Dendritic cell treated with granulocyte-macrophage colony-stimulating factor and Interleukin-4, amounts not matched to agents 40 ng/mL and 50 ng/mL, for 4 days (primary cell): ENCODE results near the gene RAP1GDS1.

ENCODE experiments used
- H3K27ac Mint-ChIP-seq: one replicate; pipeline ENCODE4 v1.8.0; 2022; ENCODE audit warnings: mild to moderate bottlenecking, mixed read lengths
- H3K27me3 Mint-ChIP-seq: one replicate; pipeline ENCODE4 v1.8.0; 2022; ENCODE audit warnings: mild to moderate bottlenecking, mixed read lengths
- H3K36me3 Mint-ChIP-seq: one replicate; pipeline ENCODE4 v1.8.0; 2022; ENCODE audit warnings: low read depth, mixed read lengths
- H3K4me1 Mint-ChIP-seq: one replicate; pipeline ENCODE4 v1.8.0; 2022; ENCODE audit warnings: low read depth, mixed read lengths
- H3K4me3 Mint-ChIP-seq: one replicate; pipeline ENCODE4 v1.8.0; 2022; ENCODE audit warnings: mild to moderate bottlenecking, moderate library complexity, mixed read lengths
- H3K9me3 Mint-ChIP-seq: one replicate; pipeline ENCODE4 v1.8.0; 2022; ENCODE audit warnings: mixed read lengths
- intact Hi-C: fragments of 100-400 bp; cut with micrococcal nuclease; formaldehyde crosslinking; loops from one replicate; pipeline ENCODE4 v1.15.0; 2022

Gene RAP1GDS1

GRCh38 chr4:98260579-98261404, at the start of gene RAP1GDS1:
RAP1GDS1 (plus strand) TSS chr4:98261384; CDS start chr4:98261566, 182 bp downstream.
- intact Hi-C loops = loop anchor here (2.0 to 10.0 kb wide), 7 partner anchors 94 to 1684 kb away; partner anchors contain the start of genes ADH5, DNAJB14, EIF4E and METAP1
- Mint-ChIP-seq H3K36me3 (peaks cover 27% of the 10 kb centered on the region), H3K4me3 (peak within 1 kb of the TSS; percentile 98), H3K27ac (peak within 1 kb of the TSS; percentile 98), H3K27me3 (no peaks in the 10 kb centered on the region), H3K9me3 (no peaks in the 10 kb centered on the region), H3K4me1 (peaks cover 52% of the 10 kb centered on the region)

- no peaks in the 10 kb centered on the region for H3K4me1 Mint-ChIP-seq
- H3K36me3 Mint-ChIP-seq = no peaks in the 10 kb centered on the region
- H3K27me3 Mint-ChIP-seq = no peaks in the 10 kb centered on the region
- H3K9me3 Mint-ChIP-seq = no peaks in the 10 kb centered on the region
- intact Hi-C loops = no loop called here
- H3K4me3 Mint-ChIP-seq = no peak overlapping the region
- no peak overlapping the region for H3K27ac Mint-ChIP-seq
Measured at GRCh38 chr4:98222306-98222705, 38.9 kb upstream of the RAP1GDS1 start.

- Mint-ChIP-seq H3K27ac (no peak overlapping the region), H3K27me3 (no peaks in the 10 kb centered on the region), H3K4me3 (no peak overlapping the region), H3K4me1 (no peaks in the 10 kb centered on the region), H3K9me3 (no peaks in the 10 kb centered on the region), H3K36me3 (no peaks in the 10 kb centered on the region)
- intact Hi-C loops = no loop called here
Measured at GRCh38 chr4:98226396-98226795, 34.8 kb upstream of the RAP1GDS1 start.

DNA sequence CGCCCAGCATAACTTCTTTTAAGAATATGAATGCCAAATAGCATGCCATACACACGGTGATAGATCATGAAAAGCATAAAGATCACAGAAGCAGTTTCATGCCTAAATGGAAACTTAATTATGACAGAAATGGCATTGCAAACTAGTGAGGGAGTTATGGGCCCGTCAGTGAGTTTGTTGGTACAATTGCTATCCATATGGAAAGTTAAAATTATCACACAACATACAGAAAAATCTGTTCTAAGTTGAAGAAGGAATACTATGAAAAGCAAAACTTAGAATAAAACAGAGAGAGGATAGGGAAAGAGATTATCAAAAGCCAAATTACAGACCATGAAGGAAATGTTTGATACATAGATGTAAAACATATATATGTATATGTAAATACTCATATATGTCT, 30.2 kb upstream of the RAP1GDS1 start:
- Mint-ChIP-seq H3K27ac (no peak overlapping the region), H3K36me3 (no peaks in the 10 kb centered on the region), H3K27me3 (no peaks in the 10 kb centered on the region), H3K4me1 (peaks cover 6% of the 10 kb centered on the region), H3K4me3 (no peak overlapping the region), H3K9me3 (no peaks in the 10 kb centered on the region)
- intact Hi-C loops = no loop called here

DNA sequence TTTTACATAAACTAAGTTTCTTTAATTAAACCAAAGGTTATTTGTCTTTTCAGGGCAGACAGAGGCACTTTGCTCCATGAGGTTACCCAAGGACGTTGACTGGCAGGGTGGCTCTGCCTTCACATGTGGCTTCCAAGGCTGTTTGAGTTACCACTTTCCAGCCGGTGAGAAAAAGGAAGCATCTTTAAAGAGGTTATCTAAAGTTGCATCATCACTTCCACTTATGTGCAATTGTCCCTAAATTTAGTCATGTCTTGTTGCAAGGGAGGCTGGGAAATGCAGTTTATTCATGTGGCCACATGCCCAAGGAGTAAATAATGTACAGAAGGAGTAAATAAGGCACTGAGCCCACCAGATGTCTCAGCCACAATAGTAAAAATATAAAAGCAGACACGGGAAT, 29.0 kb upstream of the RAP1GDS1 start:
- no peaks in the 10 kb centered on the region for H3K36me3 Mint-ChIP-seq
- no peaks in the 10 kb centered on the region for H3K9me3 Mint-ChIP-seq
- no peak overlapping the region for H3K27ac Mint-ChIP-seq
- intact Hi-C loops = no loop called here
- no peak overlapping the region for H3K4me3 Mint-ChIP-seq
- no peaks in the 10 kb centered on the region for H3K27me3 Mint-ChIP-seq
- H3K4me1 Mint-ChIP-seq = peaks cover 6% of the 10 kb centered on the region

DNA sequence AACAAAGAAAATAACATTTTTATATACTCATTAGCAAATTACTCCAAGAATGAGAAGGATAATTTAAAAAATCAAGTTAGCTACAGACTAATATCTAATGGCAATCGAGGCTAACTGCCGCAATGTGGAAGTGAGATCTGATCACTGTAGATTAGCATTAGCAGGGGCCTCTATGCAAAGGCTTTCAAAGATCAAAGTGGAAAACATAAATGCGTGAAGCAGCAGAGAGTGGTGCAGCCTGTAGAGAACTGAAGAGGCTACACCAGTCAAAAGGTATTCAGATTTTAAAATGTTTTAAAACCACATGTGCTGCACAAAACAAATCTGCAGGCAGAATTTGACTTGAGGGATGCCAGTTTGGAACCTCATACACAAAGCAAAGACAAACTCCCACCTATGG, 24.0 kb upstream of the RAP1GDS1 start:
- Mint-ChIP-seq H3K4me3 (no peak overlapping the region), H3K4me1 (peaks cover 4% of the 10 kb centered on the region), H3K27me3 (no peaks in the 10 kb centered on the region), H3K9me3 (no peaks in the 10 kb centered on the region), H3K36me3 (no peaks in the 10 kb centered on the region), H3K27ac (no peak overlapping the region)
- intact Hi-C loops = no loop called here

DNA sequence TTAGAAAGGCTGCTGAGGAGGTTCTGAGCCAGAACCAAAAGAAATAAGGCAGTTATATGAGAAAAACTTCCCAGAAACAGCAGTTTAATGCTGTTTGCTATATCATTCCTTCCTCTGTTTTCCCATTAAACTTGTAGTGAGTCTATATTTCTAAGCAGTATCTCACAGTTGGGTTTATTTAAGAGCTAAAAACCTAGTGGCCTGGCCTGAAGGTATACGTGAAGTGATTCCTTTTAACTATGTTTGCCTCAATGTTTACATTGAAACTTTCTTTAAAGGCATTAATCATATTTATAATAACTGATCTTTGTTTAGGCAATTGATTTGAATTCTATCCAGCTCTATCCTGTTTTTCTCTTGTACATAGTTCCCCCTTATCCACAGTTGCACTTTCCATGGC, 19.1 kb upstream of the RAP1GDS1 start:
- Mint-ChIP-seq H3K36me3 (no peaks in the 10 kb centered on the region), H3K4me1 (no peaks in the 10 kb centered on the region), H3K27ac (no peak overlapping the region), H3K9me3 (no peaks in the 10 kb centered on the region), H3K27me3 (no peaks in the 10 kb centered on the region), H3K4me3 (no peak overlapping the region)
- intact Hi-C loops = no loop called here

- Mint-ChIP-seq H3K27ac (no peak overlapping the region), H3K36me3 (no peaks in the 10 kb centered on the region), H3K27me3 (no peaks in the 10 kb centered on the region), H3K4me1 (no peaks in the 10 kb centered on the region), H3K9me3 (no peaks in the 10 kb centered on the region), H3K4me3 (no peak overlapping the region)
- intact Hi-C loops = no loop called here
Measured at GRCh38 chr4:98242538-98242937, 18.6 kb upstream of the RAP1GDS1 start.

DNA sequence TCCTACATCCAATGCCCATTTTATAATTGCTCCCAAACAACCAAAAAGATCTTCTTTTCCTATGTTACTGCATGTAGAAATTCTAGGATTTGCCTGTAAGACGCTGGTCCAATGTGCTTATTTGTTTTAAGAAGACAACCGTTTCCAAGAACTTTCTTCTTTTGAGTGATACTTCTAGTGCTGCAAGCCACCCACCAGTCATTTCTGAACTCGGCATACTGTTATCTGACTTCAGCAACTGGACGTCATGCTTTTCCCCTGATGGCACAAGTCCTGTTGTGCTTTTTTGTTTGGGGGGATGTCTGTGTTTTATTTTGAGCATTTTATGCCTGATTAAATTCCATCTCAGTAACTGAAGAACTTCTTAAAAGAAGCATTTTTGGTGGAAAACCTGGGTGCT, 16.0 kb upstream of the RAP1GDS1 start:
- Mint-ChIP-seq H3K4me1 (peaks cover 15% of the 10 kb centered on the region), H3K9me3 (no peaks in the 10 kb centered on the region), H3K4me3 (no peak overlapping the region), H3K36me3 (no peaks in the 10 kb centered on the region), H3K27ac (no peak overlapping the region), H3K27me3 (no peaks in the 10 kb centered on the region)
- intact Hi-C loops = no loop called here

DNA sequence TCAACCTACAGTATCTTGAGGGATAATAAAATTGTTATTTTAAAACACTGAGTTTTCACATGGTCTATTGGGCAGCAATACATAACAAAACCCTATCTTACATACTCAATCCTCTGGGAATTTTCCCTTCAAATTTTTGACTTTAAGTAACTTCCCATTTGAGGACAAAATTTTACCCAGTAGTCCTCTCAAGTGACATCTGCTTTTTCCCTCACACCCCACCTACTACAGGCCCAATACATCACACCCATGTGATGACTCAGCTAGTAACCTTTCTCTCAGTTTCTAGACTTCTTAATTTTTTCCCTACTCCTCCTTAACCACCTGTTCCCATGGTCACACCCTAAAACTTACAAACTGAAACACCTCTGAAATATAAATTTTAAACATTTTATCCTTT, 12.2 kb upstream of the RAP1GDS1 start:
- Mint-ChIP-seq H3K4me3 (no peak overlapping the region), H3K4me1 (peaks cover 16% of the 10 kb centered on the region), H3K27me3 (no peaks in the 10 kb centered on the region), H3K36me3 (no peaks in the 10 kb centered on the region), H3K9me3 (no peaks in the 10 kb centered on the region), H3K27ac (no peak overlapping the region)
- intact Hi-C loops = no loop called here

DNA sequence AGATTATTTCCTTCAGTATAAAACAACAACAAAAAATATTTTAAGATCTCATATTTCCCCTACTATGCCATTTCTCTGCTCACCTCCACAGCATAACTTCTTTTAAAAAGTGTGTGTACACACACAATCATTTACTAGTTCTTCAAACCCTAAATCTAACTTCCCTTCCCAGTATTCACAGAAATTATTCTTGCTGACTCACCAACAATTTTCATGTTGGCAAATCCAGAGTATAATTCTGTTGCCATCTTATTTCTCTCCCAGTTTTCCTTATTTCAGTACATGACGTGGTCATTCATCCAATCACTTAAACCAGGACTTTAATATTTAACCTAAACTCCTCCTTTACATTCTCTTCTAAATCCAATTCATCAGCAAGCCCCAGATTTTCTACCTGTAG, 11.4 kb upstream of the RAP1GDS1 start:
- Mint-ChIP-seq H3K36me3 (no peaks in the 10 kb centered on the region), H3K9me3 (no peaks in the 10 kb centered on the region), H3K4me1 (peaks cover 16% of the 10 kb centered on the region), H3K27ac (peak overlapping the region; percentile 16), H3K4me3 (no peak overlapping the region), H3K27me3 (no peaks in the 10 kb centered on the region)
- intact Hi-C loops = no loop called here

GRCh38 chr4:98253499-98253898, 7.7 kb upstream of the RAP1GDS1 start:
- Mint-ChIP-seq H3K27me3 (no peaks in the 10 kb centered on the region), H3K4me1 (peaks cover 22% of the 10 kb centered on the region), H3K4me3 (no peak overlapping the region), H3K27ac (no peak overlapping the region), H3K36me3 (no peaks in the 10 kb centered on the region), H3K9me3 (no peaks in the 10 kb centered on the region)
- intact Hi-C loops = no loop called here

GRCh38 chr4:98260047-98260578, 1.1 kb upstream of the RAP1GDS1 start:
- H3K9me3 Mint-ChIP-seq = no peaks in the 10 kb centered on the region
- H3K27ac Mint-ChIP-seq = peak overlapping the region; percentile 98
- no peaks in the 10 kb centered on the region for H3K27me3 Mint-ChIP-seq
- intact Hi-C loops = loop anchor here (2.0 to 10.0 kb wide), 7 partner anchors 95 to 1685 kb away; partner anchors contain the start of genes ADH5, DNAJB14, EIF4E and METAP1
- H3K4me3 Mint-ChIP-seq = peak overlapping the region; percentile 88
- H3K36me3 Mint-ChIP-seq = peaks cover 27% of the 10 kb centered on the region
- H3K4me1 Mint-ChIP-seq = peaks cover 46% of the 10 kb centered on the region

GRCh38 chr4:98261405-98262291, 464 bp downstream of the RAP1GDS1 start:
- Mint-ChIP-seq H3K4me1 (peaks cover 52% of the 10 kb centered on the region), H3K36me3 (peaks cover 27% of the 10 kb centered on the region), H3K27me3 (no peaks in the 10 kb centered on the region), H3K27ac (peak overlapping the region; percentile 98), H3K4me3 (peak overlapping the region; percentile 98), H3K9me3 (no peaks in the 10 kb centered on the region)
- intact Hi-C loops = loop anchor here (1.0 to 10.0 kb wide), 8 partner anchors 93 to 1683 kb away; partner anchors contain the start of genes ADH5, DNAJB14, EIF4E and METAP1
